WTC11 (cell line): ENCODE measurements around the gene PRR23E. TPM values are rescaled to one million over a fixed set of nuclear protein-coding genes. Genes with fewer than 3 reads are reported as not detected.

Source experiments
- ATAC-seq: fragments of 200-7000 bp; cut with Tn5 transposase; 2 replicates; pipeline ENCODE4 v1.10.0; 2021; ENCODE audit warnings: mild to moderate bottlenecking, moderate library complexity
- CTCF ChIA-PET: fragments of 300-600 bp; sonication (Branson Sonifier 250); formaldehyde crosslinking; loops from one replicate; lab custom pipeline; 2021; ENCODE audit warnings: antibody characterized with exemption; lab: Charles Lee
- POLR2A ChIA-PET: fragments of 350-600 bp; sonication (Branson Sonifier 250); formaldehyde crosslinking; loops from one replicate; lab custom pipeline; 2021; ENCODE audit warnings: antibody characterized with exemption; lab: Charles Lee
- DNase-seq: peaks from one replicate; pipeline ENCODE4 v3.0.0; 2021; ENCODE audit warnings: low spot score
- H3K27ac Mint-ChIP-seq: 2 replicates; pipeline ENCODE4 v1.8.0; 2021; ENCODE audit warnings: mixed read lengths
- H3K27me3 Mint-ChIP-seq: 2 replicates; pipeline ENCODE4 v1.8.0; 2021; ENCODE audit warnings: low read depth, mild to moderate bottlenecking, moderate library complexity, mixed read lengths
- H3K36me3 Mint-ChIP-seq: 2 replicates; pipeline ENCODE4 v1.8.0; 2021; ENCODE audit warnings: mixed read lengths
- H3K4me1 Mint-ChIP-seq: 2 replicates; pipeline ENCODE4 v1.8.0; 2022; ENCODE audit warnings: mixed read lengths
- H3K4me3 Mint-ChIP-seq: 2 replicates; pipeline ENCODE4 v1.8.0; 2021; ENCODE audit warnings: mild to moderate bottlenecking, moderate library complexity, mixed read lengths
- H3K9me3 Mint-ChIP-seq: 2 replicates; pipeline ENCODE4 v1.8.0; 2021; ENCODE audit warnings: mixed read lengths
- CREB1 ChIP-seq: sonication (generic); formaldehyde crosslinking; IDR thresholded peaks from 2 replicates; pipeline ENCODE4 v1.8.0; 2023; ENCODE audit warnings: mild to moderate bottlenecking, missing genetic modification reagents
- FOXP1 ChIP-seq: sonication (generic); formaldehyde crosslinking; IDR thresholded peaks from 2 replicates; pipeline ENCODE4 v1.8.0; 2022; ENCODE audit warnings: missing genetic modification reagents, mild to moderate bottlenecking, moderate library complexity, borderline replicate concordance
- GRHL2 ChIP-seq: fragments of 250-450 bp; sonication (Bioruptor Pico); IDR thresholded peaks from 2 replicates; pipeline ENCODE4 v1.8.0; 2022; ENCODE audit warnings: mild to moderate bottlenecking, moderate library complexity; ENCODE audit not compliant: insufficient replicate concordance, severe bottlenecking
- GTF2I ChIP-seq: fragments of 250-450 bp; sonication (Bioruptor Pico); conservative IDR thresholded peaks from 2 replicates; pipeline ENCODE4 v1.4.0; 2021; ENCODE audit warnings: mild to moderate bottlenecking
- IRF2 ChIP-seq: sonication (generic); formaldehyde crosslinking; IDR thresholded peaks from 2 replicates; pipeline ENCODE4 v1.8.0; 2022; ENCODE audit warnings: low read depth, missing genetic modification reagents, borderline replicate concordance
- JUN ChIP-seq: sonication (generic); formaldehyde crosslinking; IDR thresholded peaks from 2 replicates; pipeline ENCODE4 v1.8.0; 2023; ENCODE audit warnings: mild to moderate bottlenecking, missing genetic modification reagents
- NFE2L1 ChIP-seq: sonication (generic); formaldehyde crosslinking; IDR thresholded peaks from 2 replicates; pipeline ENCODE4 v1.8.1; 2023; ENCODE audit warnings: missing genetic modification reagents
- OVOL2 ChIP-seq: fragments of 250-450 bp; sonication (Bioruptor Pico); IDR thresholded peaks from 2 replicates; pipeline ENCODE4 v1.9.0; 2021; ENCODE audit warnings: mild to moderate bottlenecking, borderline replicate concordance
- PRRX2 ChIP-seq: fragments of 250-450 bp; sonication (Bioruptor Pico); IDR thresholded peaks from 2 replicates; pipeline ENCODE4 v1.8.0; 2021; ENCODE audit warnings: mild to moderate bottlenecking
- RELA ChIP-seq: sonication (generic); formaldehyde crosslinking; IDR thresholded peaks from 2 replicates; pipeline ENCODE4 v1.8.1; 2022; ENCODE audit warnings: missing genetic modification reagents, mild to moderate bottlenecking, borderline replicate concordance
- TEAD1 ChIP-seq: sonication (generic); formaldehyde crosslinking; IDR thresholded peaks from 2 replicates; pipeline ENCODE4 v1.8.0; 2022; ENCODE audit warnings: mild to moderate bottlenecking, missing genetic modification reagents
- ZNF138 ChIP-seq: sonication (generic); formaldehyde crosslinking; conservative IDR thresholded peaks from 2 replicates; pipeline ENCODE4 v1.8.1; 2022; ENCODE audit warnings: mild to moderate bottlenecking, moderate library complexity, missing genetic modification reagents
- ZNF416 ChIP-seq: fragments of 250-450 bp; sonication (Bioruptor Pico); IDR thresholded peaks from 2 replicates; pipeline ENCODE4 v1.9.0; 2021; ENCODE audit warnings: mild to moderate bottlenecking, inconsistent platforms
- ZNF671 ChIP-seq: fragments of 250-450 bp; sonication (Bioruptor Pico); IDR thresholded peaks from 2 replicates; pipeline ENCODE4 v1.8.0; 2021; ENCODE audit warnings: mild to moderate bottlenecking
- total RNA-seq: library from RNA; stranded (reverse); gene quantifications from 3 replicates; pipeline ENCODE4 v1.2.3, GENCODE V29; 2021
- TF ChIP-seq, protein P1 (sequence below): sonication (generic); formaldehyde crosslinking; IDR thresholded peaks from 2 replicates; pipeline ENCODE4 v1.8.1; 2023; ENCODE audit warnings: mild to moderate bottlenecking, missing genetic modification reagents
- TF ChIP-seq, protein P2 (sequence below): sonication (generic); formaldehyde crosslinking; IDR thresholded peaks from 2 replicates; pipeline ENCODE4 v1.8.1; 2022; ENCODE audit warnings: mild to moderate bottlenecking, missing genetic modification reagents, moderate library complexity, borderline replicate concordance
- TF ChIP-seq, protein P3 (sequence below): fragments of 250-450 bp; sonication (Bioruptor Pico); IDR thresholded peaks from 2 replicates; pipeline ENCODE4 v2.1.2; 2022; ENCODE audit warnings: mild to moderate bottlenecking, moderate library complexity
- TF ChIP-seq, protein P4 (sequence below): sonication (generic); formaldehyde crosslinking; IDR thresholded peaks from 2 replicates; pipeline ENCODE4 v1.8.0; 2022; ENCODE audit warnings: mild to moderate bottlenecking, missing genetic modification reagents
- TF ChIP-seq, protein P5 (sequence below): sonication (generic); formaldehyde crosslinking; IDR thresholded peaks from 2 replicates; pipeline ENCODE4 v1.8.1; 2022; ENCODE audit warnings: low read depth, mild to moderate bottlenecking, moderate library complexity, missing genetic modification reagents, borderline replicate concordance
- TF ChIP-seq, protein P6 (sequence below): fragments of 250-450 bp; sonication (Bioruptor Pico); IDR thresholded peaks from 2 replicates; pipeline ENCODE4 v1.9.0; 2021; ENCODE audit warnings: mild to moderate bottlenecking, borderline replicate concordance
- TF ChIP-seq, protein P7 (sequence below): sonication (generic); formaldehyde crosslinking; IDR thresholded peaks from 2 replicates; pipeline ENCODE4 v1.8.1; 2023; ENCODE audit warnings: mild to moderate bottlenecking, missing genetic modification reagents

PRR23E gene
- total RNA-seq, 1 experiment from 2014 or later = not detected

DNA sequence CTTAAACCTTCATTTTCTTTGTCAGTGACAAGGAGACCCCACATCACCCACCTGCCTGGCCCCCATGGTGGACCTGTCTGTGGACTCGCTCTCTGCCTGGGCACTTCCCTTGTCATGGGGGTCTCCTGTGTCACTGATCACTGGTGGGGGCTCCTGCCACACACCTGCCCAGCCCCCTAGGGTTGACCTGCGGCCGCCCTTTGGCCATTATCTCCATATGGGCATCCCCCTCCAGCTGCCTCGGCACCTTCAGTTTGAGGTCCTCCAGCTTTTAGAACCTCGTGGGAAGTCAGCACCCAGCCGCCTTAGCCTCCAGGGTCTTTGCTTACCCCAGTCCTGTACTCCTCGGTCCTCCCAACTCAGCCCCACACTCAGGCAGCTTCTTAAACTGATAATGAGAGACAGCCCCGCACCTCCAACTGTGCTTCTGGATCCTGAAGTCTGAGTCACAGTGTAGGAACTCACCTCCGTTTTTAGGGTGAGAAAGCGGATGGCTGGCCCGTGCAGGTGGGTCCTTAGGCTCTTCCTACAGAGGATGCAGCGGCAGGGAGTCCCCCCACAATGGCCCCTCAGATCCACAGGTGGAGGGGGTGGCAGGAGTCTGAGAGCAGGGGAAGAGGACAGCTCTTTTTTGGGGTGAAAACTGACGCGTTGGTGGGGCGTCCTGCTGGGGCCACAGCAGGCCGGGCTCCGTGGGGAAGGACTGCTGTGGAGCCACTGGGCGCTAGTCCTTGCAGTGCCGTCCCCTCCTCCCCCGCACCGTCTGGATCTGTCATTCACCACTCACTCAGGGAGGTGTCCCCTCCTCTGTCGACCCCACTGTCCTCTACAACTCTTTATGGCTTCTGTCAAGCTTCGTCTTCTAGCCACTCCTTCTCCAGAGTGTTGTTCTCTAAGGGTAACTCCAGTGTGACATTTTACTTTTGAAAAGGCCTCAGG is 8.7 kb upstream of the PRR23E start:
- H3K9me3 Mint-ChIP-seq = peaks cover 9% of the 10 kb centered on the region
- TF ChIP-seq TEAD1 = no peak
- TF ChIP-seq NFE2L1 (CRISPR knock-in tag) = no peak
- TF ChIP-seq ZNF416 = no peak
- ChIA-PET CTCF (no interaction called here), POLR2A (no interaction called here)
- H3K4me1 Mint-ChIP-seq = peaks cover 10% of the 10 kb centered on the region
- DNase-seq = no peak
- H3K36me3 Mint-ChIP-seq = no peaks in the 10 kb centered on the region
- H3K27me3 Mint-ChIP-seq = no peaks in the 10 kb centered on the region
- H3K27ac Mint-ChIP-seq = no peak overlapping the region
- no peak overlapping the region for H3K4me3 Mint-ChIP-seq
- no peak for ATAC-seq

DNA sequence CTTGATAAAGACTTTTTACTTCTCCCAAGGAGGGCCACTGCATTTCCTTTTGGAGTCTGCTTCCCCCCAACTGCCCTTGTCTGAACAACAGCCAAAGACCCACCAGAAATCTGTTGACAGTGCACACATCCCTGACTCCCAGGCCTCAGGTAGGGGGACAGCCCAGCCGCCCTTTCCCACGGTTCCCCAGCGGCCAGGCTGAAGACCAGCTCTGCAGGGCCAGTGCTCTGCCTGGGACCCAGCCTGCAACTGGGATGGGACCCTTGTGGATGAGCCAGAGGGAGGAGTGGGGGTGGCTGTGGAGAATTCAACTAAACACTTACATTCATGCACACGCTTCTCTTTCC is 8.1 kb upstream of the PRR23E start:
- TF ChIP-seq GRHL2 (CRISPR knock-in tag) = no peak
- TF ChIP-seq FOXP1 (CRISPR knock-in tag) = no peak
- TF ChIP-seq ZNF671 = no peak
- TF ChIP-seq, protein P1, sequence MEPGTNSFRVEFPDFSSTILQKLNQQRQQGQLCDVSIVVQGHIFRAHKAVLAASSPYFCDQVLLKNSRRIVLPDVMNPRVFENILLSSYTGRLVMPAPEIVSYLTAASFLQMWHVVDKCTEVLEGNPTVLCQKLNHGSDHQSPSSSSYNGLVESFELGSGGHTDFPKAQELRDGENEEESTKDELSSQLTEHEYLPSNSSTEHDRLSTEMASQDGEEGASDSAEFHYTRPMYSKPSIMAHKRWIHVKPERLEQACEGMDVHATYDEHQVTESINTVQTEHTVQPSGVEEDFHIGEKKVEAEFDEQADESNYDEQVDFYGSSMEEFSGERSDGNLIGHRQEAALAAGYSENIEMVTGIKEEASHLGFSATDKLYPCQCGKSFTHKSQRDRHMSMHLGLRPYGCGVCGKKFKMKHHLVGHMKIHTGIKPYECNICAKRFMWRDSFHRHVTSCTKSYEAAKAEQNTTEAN (CRISPR knock-in tag) = no peak
- TF ChIP-seq OVOL2 (CRISPR knock-in tag) = no peak
- no peak for TF ChIP-seq RELA
- TF ChIP-seq PRRX2 = no peak
- no peak for TF ChIP-seq CREB1
- ChIA-PET CTCF (no interaction called here), POLR2A (no interaction called here)
- no peaks in the 10 kb centered on the region for H3K36me3 Mint-ChIP-seq
- DNase-seq = no peak
- no peaks in the 10 kb centered on the region for H3K27me3 Mint-ChIP-seq
- peaks cover 4% of the 10 kb centered on the region for H3K9me3 Mint-ChIP-seq
- H3K4me3 Mint-ChIP-seq = no peak overlapping the region
- H3K4me1 Mint-ChIP-seq = peaks cover 10% of the 10 kb centered on the region
- no peak overlapping the region for H3K27ac Mint-ChIP-seq
- no peak for ATAC-seq

DNA sequence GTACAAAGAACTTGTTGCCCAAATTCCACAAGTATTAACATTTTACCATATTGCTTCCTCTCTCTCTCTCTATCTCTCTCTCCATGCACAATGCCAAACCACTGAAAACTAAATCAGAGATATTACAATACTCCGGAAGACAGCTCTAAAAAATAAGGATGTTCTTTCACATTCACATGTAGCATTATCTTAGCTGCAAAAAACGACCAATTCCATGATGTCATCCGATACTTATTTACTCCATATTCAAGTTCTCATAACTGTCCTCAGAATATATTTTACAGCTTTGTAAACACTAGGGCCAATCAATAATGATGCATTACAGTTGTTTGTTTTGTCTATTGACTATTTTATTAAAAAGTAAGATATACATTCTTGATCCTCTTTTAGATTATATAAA is 7.7 kb upstream of the PRR23E start:
- Mint-ChIP-seq H3K9me3 (peaks cover 4% of the 10 kb centered on the region), H3K4me3 (no peak overlapping the region), H3K4me1 (peaks cover 10% of the 10 kb centered on the region), H3K27ac (no peak overlapping the region), H3K27me3 (no peaks in the 10 kb centered on the region), H3K36me3 (no peaks in the 10 kb centered on the region)
- ChIA-PET POLR2A (no interaction called here), CTCF (no interaction called here)
- DNase-seq (no peak), ATAC-seq (no peak)
- TF ChIP-seq ZNF138 (CRISPR knock-in tag) = no peak
- TF ChIP-seq JUN = no peak
- TF ChIP-seq, protein P2, sequence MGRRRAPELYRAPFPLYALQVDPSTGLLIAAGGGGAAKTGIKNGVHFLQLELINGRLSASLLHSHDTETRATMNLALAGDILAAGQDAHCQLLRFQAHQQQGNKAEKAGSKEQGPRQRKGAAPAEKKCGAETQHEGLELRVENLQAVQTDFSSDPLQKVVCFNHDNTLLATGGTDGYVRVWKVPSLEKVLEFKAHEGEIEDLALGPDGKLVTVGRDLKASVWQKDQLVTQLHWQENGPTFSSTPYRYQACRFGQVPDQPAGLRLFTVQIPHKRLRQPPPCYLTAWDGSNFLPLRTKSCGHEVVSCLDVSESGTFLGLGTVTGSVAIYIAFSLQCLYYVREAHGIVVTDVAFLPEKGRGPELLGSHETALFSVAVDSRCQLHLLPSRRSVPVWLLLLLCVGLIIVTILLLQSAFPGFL (CRISPR knock-in tag) = no peak
- TF ChIP-seq, protein P3, sequence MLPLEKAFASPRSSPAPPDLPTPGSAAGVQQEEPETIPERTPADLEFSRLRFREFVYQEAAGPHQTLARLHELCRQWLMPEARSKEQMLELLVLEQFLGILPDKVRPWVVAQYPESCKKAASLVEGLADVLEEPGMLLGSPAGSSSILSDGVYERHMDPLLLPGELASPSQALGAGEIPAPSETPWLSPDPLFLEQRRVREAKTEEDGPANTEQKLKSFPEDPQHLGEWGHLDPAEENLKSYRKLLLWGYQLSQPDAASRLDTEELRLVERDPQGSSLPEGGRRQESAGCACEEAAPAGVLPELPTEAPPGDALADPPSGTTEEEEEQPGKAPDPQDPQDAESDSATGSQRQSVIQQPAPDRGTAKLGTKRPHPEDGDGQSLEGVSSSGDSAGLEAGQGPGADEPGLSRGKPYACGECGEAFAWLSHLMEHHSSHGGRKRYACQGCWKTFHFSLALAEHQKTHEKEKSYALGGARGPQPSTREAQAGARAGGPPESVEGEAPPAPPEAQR (CRISPR knock-in tag) = no peak
- TF ChIP-seq, protein P4, sequence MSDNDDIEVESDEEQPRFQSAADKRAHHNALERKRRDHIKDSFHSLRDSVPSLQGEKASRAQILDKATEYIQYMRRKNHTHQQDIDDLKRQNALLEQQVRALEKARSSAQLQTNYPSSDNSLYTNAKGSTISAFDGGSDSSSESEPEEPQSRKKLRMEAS (CRISPR knock-in tag) = no peak
- TF ChIP-seq, protein P5, sequence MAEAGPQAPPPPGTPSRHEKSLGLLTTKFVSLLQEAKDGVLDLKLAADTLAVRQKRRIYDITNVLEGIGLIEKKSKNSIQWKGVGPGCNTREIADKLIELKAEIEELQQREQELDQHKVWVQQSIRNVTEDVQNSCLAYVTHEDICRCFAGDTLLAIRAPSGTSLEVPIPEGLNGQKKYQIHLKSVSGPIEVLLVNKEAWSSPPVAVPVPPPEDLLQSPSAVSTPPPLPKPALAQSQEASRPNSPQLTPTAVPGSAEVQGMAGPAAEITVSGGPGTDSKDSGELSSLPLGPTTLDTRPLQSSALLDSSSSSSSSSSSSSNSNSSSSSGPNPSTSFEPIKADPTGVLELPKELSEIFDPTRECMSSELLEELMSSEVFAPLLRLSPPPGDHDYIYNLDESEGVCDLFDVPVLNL (CRISPR knock-in tag) = no peak
- TF ChIP-seq GTF2I (CRISPR knock-in tag) = no peak
- no peak for TF ChIP-seq IRF2 (CRISPR knock-in tag)
- TF ChIP-seq, protein P6, sequence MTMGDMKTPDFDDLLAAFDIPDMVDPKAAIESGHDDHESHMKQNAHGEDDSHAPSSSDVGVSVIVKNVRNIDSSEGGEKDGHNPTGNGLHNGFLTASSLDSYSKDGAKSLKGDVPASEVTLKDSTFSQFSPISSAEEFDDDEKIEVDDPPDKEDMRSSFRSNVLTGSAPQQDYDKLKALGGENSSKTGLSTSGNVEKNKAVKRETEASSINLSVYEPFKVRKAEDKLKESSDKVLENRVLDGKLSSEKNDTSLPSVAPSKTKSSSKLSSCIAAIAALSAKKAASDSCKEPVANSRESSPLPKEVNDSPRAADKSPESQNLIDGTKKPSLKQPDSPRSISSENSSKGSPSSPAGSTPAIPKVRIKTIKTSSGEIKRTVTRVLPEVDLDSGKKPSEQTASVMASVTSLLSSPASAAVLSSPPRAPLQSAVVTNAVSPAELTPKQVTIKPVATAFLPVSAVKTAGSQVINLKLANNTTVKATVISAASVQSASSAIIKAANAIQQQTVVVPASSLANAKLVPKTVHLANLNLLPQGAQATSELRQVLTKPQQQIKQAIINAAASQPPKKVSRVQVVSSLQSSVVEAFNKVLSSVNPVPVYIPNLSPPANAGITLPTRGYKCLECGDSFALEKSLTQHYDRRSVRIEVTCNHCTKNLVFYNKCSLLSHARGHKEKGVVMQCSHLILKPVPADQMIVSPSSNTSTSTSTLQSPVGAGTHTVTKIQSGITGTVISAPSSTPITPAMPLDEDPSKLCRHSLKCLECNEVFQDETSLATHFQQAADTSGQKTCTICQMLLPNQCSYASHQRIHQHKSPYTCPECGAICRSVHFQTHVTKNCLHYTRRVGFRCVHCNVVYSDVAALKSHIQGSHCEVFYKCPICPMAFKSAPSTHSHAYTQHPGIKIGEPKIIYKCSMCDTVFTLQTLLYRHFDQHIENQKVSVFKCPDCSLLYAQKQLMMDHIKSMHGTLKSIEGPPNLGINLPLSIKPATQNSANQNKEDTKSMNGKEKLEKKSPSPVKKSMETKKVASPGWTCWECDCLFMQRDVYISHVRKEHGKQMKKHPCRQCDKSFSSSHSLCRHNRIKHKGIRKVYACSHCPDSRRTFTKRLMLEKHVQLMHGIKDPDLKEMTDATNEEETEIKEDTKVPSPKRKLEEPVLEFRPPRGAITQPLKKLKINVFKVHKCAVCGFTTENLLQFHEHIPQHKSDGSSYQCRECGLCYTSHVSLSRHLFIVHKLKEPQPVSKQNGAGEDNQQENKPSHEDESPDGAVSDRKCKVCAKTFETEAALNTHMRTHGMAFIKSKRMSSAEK = no peak
- TF ChIP-seq, protein P7, sequence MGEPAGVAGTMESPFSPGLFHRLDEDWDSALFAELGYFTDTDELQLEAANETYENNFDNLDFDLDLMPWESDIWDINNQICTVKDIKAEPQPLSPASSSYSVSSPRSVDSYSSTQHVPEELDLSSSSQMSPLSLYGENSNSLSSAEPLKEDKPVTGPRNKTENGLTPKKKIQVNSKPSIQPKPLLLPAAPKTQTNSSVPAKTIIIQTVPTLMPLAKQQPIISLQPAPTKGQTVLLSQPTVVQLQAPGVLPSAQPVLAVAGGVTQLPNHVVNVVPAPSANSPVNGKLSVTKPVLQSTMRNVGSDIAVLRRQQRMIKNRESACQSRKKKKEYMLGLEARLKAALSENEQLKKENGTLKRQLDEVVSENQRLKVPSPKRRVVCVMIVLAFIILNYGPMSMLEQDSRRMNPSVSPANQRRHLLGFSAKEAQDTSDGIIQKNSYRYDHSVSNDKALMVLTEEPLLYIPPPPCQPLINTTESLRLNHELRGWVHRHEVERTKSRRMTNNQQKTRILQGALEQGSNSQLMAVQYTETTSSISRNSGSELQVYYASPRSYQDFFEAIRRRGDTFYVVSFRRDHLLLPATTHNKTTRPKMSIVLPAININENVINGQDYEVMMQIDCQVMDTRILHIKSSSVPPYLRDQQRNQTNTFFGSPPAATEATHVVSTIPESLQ = no peak
